Astrocyte (in vitro differentiated cells and primary cell): Measurements from ENCODE around the gene MPEG1. TPM values are rescaled to one million over a fixed set of nuclear protein-coding genes. Genes with fewer than 3 reads are reported as not detected.

Experiments used
- DNase-seq: peaks from one replicate; pipeline ENCODE4 v3.0.0-alpha.2; 2010; ENCODE audit warnings: low read depth
- FAIRE-seq: peaks from 2 replicates; lab custom pipeline; 2011; peaks lifted over from hg19 to GRCh38; lab: Jason Lieb, UNC
- H2AFZ ChIP-seq: 2 replicates; pipeline ENCODE4 v1.6.0; 2012; ENCODE audit warnings: low read depth, low read length, inconsistent platforms
- H3K27ac ChIP-seq: 2 replicates; pipeline ENCODE4 v1.5.1; 2011; ENCODE audit warnings: low read depth, low read length, inconsistent platforms
- H3K27me3 ChIP-seq: 2 replicates; pipeline ENCODE4 v1.6.0; 2011; ENCODE audit warnings: low read length, inconsistent platforms; ENCODE audit not compliant: insufficient read depth
- H3K36me3 ChIP-seq: 2 replicates; pipeline ENCODE4 v1.5.1; 2011; ENCODE audit warnings: low read length, inconsistent platforms; ENCODE audit not compliant: insufficient read depth
- H3K4me1 ChIP-seq: 2 replicates; pipeline ENCODE4 v1.5.1; 2011; ENCODE audit warnings: low read length, inconsistent platforms; ENCODE audit not compliant: insufficient read depth
- H3K4me2 ChIP-seq: 2 replicates; pipeline ENCODE4 v1.6.0; 2012; ENCODE audit warnings: low read length, inconsistent platforms
- H3K4me3 ChIP-seq: 2 replicates; pipeline ENCODE4 v1.5.1; 2011; ENCODE audit warnings: low read depth, mild to moderate bottlenecking, low read length, inconsistent platforms; ENCODE audit not compliant: insufficient read depth
- H3K79me2 ChIP-seq: 2 replicates; pipeline ENCODE4 v1.6.0; 2012; ENCODE audit warnings: mild to moderate bottlenecking, low read length, inconsistent platforms; ENCODE audit not compliant: insufficient read depth
- H3K9ac ChIP-seq: 2 replicates; pipeline ENCODE4 v1.6.0; 2012; ENCODE audit warnings: mild to moderate bottlenecking, low read length, inconsistent platforms
- H3K9me3 ChIP-seq: 2 replicates; pipeline ENCODE4 v1.5.1; 2012; ENCODE audit warnings: low read depth, mild to moderate bottlenecking, low read length, inconsistent platforms; ENCODE audit not compliant: insufficient read depth
- H4K20me1 ChIP-seq: 2 replicates; pipeline ENCODE4 v1.6.0; 2012; ENCODE audit warnings: low read length, inconsistent platforms; ENCODE audit not compliant: insufficient read depth
- H3K27ac Mint-ChIP-seq: one replicate; pipeline ENCODE4 v1.8.0; 2021; ENCODE audit warnings: mild to moderate bottlenecking, mixed read lengths; ENCODE audit not compliant: unreplicated experiment
- H3K27me3 Mint-ChIP-seq: one replicate; pipeline ENCODE4 v1.8.0; 2021; ENCODE audit warnings: low read depth, mixed read lengths; ENCODE audit not compliant: unreplicated experiment
- H3K36me3 Mint-ChIP-seq: one replicate; pipeline ENCODE4 v1.8.0; 2021; ENCODE audit warnings: low read depth, mixed read lengths; ENCODE audit not compliant: unreplicated experiment
- H3K4me1 Mint-ChIP-seq: one replicate; pipeline ENCODE4 v1.8.0; 2021; ENCODE audit warnings: low read depth, mixed read lengths; ENCODE audit not compliant: unreplicated experiment
- H3K4me3 Mint-ChIP-seq: one replicate; pipeline ENCODE4 v1.8.0; 2021; ENCODE audit warnings: mild to moderate bottlenecking, moderate library complexity, mixed read lengths; ENCODE audit not compliant: unreplicated experiment
- H3K9me3 Mint-ChIP-seq: one replicate; pipeline ENCODE4 v1.8.0; 2021; ENCODE audit warnings: mild to moderate bottlenecking, mixed read lengths; ENCODE audit not compliant: unreplicated experiment
- CTCF ChIP-seq: IDR thresholded peaks from 2 replicates; pipeline ENCODE4 v1.5.1; 2011; ENCODE audit warnings: low read depth, mild to moderate bottlenecking, inconsistent platforms, low read length, moderate library complexity; ENCODE audit not compliant: insufficient read depth
- EZH2 ChIP-seq: IDR thresholded peaks from 2 replicates; pipeline ENCODE4 v1.6.1; 2012; ENCODE audit warnings: mild to moderate bottlenecking, low read length, inconsistent platforms; ENCODE audit not compliant: insufficient read depth
- total RNA-seq: library from RNA; stranded (reverse); gene quantifications from 2 replicates; pipeline ENCODE4 v1.2.1, GENCODE V29; 2021

Gene MPEG1
- total RNA-seq, 1 donor from 2014 or later: not detected

DNA sequence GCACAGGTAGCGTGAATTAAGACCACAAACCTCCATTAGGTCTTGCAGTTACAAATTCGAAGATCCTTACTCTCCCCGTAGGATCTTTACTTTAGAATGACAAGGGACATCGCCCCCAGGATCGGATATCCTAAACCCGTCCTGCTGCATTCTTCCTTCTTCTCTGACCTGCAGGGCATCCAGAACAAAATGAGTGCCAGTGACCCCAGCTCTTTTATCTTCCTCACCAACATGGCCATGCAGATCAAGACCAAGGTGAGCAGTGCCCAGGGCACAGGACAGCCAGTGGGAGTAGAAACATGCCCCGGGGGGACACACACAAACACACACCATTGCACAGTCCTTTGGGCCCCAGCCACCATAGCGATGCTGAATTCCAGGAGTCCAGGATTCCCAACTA is 42.6 kb upstream of the MPEG1 start:
- Histone ChIP-seq H3K4me1 (no peaks in the 10 kb centered on the region), H3K4me3 (no peak overlapping the region), H3K27ac (no peak overlapping the region), H3K36me3 (no peaks in the 10 kb centered on the region), H3K79me2 (no peaks in the 10 kb centered on the region), H2AFZ (no peak overlapping the region), H3K27me3 (no peaks in the 10 kb centered on the region), H3K9me3 (no peaks in the 10 kb centered on the region), H4K20me1 (no peaks in the 10 kb centered on the region), H3K4me2 (no peak overlapping the region), H3K9ac (no peak overlapping the region)
- Mint-ChIP-seq H3K27me3 (peaks cover 3% of the 10 kb centered on the region), H3K36me3 (no peaks in the 10 kb centered on the region), H3K4me3 (no peak overlapping the region), H3K4me1 (no peaks in the 10 kb centered on the region), H3K9me3 (no peaks in the 10 kb centered on the region), H3K27ac (no peak overlapping the region)
- DNase-seq (no peak), FAIRE-seq (no peak)
- no peak for TF ChIP-seq EZH2
- no peak for TF ChIP-seq CTCF

GRCh38 chr11:59254286-59254685 is 41.6 kb upstream of the MPEG1 start:
- no peaks in the 10 kb centered on the region for H3K4me1 Mint-ChIP-seq
- H3K27ac ChIP-seq: no peak overlapping the region
- H3K36me3 Mint-ChIP-seq: no peaks in the 10 kb centered on the region
- FAIRE-seq: no peak
- no peak overlapping the region for H3K4me2 ChIP-seq
- no peaks in the 10 kb centered on the region for H3K9me3 ChIP-seq
- no peaks in the 10 kb centered on the region for H3K9me3 Mint-ChIP-seq
- H3K27me3 Mint-ChIP-seq: peaks cover 3% of the 10 kb centered on the region
- no peaks in the 10 kb centered on the region for H3K36me3 ChIP-seq
- H2AFZ ChIP-seq: no peak overlapping the region
- TF ChIP-seq CTCF: no peak
- TF ChIP-seq EZH2: no peak
- no peaks in the 10 kb centered on the region for H3K27me3 ChIP-seq
- no peak overlapping the region for H3K9ac ChIP-seq
- H4K20me1 ChIP-seq: no peaks in the 10 kb centered on the region
- no peaks in the 10 kb centered on the region for H3K79me2 ChIP-seq
- no peaks in the 10 kb centered on the region for H3K4me1 ChIP-seq
- no peak overlapping the region for H3K4me3 Mint-ChIP-seq
- H3K27ac Mint-ChIP-seq: no peak overlapping the region
- no peak for DNase-seq
- no peak overlapping the region for H3K4me3 ChIP-seq

DNA sequence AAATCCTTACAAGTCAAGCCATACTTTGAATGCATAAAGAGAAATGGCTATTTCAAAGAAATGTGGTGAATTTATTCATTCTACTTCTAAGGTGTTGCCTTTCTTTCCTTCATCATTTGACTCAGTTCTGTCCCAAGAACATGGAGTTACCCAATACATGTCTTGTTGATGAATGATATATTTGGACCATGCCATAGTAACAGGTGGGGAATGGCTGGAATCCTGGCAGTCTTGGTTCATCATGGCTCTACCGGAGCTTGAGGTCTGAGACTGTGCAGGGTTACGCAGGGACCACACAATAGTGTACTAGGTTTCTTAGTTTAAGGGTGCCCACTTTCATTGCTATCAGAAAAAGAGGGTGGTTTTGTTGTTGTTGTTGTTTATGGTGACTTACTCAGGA is 40.3 kb upstream of the MPEG1 start:
- FAIRE-seq (no peak), DNase-seq (no peak)
- Histone ChIP-seq H3K9me3 (no peaks in the 10 kb centered on the region), H3K4me1 (no peaks in the 10 kb centered on the region), H3K27ac (no peak overlapping the region), H3K9ac (no peak overlapping the region), H4K20me1 (no peaks in the 10 kb centered on the region), H3K4me2 (no peak overlapping the region), H3K27me3 (no peaks in the 10 kb centered on the region), H3K4me3 (no peak overlapping the region), H3K36me3 (no peaks in the 10 kb centered on the region), H2AFZ (no peak overlapping the region), H3K79me2 (no peaks in the 10 kb centered on the region)
- Mint-ChIP-seq H3K27ac (no peak overlapping the region), H3K9me3 (no peaks in the 10 kb centered on the region), H3K36me3 (no peaks in the 10 kb centered on the region), H3K27me3 (peaks cover 3% of the 10 kb centered on the region), H3K4me3 (no peak overlapping the region), H3K4me1 (no peaks in the 10 kb centered on the region)
- no peak for TF ChIP-seq CTCF
